Small intestine (tissue), 7 donors: Measurements from ENCODE around the gene TMEM260. TPM values are rescaled to one million over a fixed set of nuclear protein-coding genes. Genes with fewer than 3 reads are reported as not detected.
"Not testable (repeated sequence)": the region's sequence is repeated elsewhere in the genome, so short reads cannot be mapped to it uniquely, and the experiment has no call there.

Experiments used
- DNase-seq, 2 donors: peaks; one replicate each; pipeline versions ENCODE4 v3.0.0 to v3.0.0-alpha.2; 2013
- FAIRE-seq: peaks from 2 replicates; lab custom pipeline; 2012; peaks lifted over from hg19 to GRCh38; lab: Jason Lieb, UNC
- H3K27ac ChIP-seq, 3 donors: one replicate each; pipeline ENCODE4 v1.5.1; 2013; ENCODE audit warnings: low read length in 2 of 3, mild to moderate bottlenecking in 2 of 3, control low read depth in 1 of 3, inconsistent platforms in 1 of 3, low read depth in 1 of 3, moderate library complexity in 1 of 3
- H3K27me3 ChIP-seq, 3 donors: one replicate each; pipeline ENCODE4 v1.6.1; 2013; ENCODE audit warnings: low read length in 3 of 3, inconsistent platforms in 1 of 3; ENCODE audit not compliant: control insufficient read depth in 3 of 3, insufficient read depth in 3 of 3
- H3K36me3 ChIP-seq, 3 donors: one replicate each; pipeline ENCODE4 v1.6.1; 2013; ENCODE audit warnings: low read length in 3 of 3, inconsistent platforms in 1 of 3, low read depth in 1 of 3, mild to moderate bottlenecking in 1 of 3, moderate library complexity in 1 of 3; ENCODE audit not compliant: control insufficient read depth in 3 of 3, insufficient read depth in 2 of 3
- H3K4me1 ChIP-seq, 3 donors: one replicate each; pipeline ENCODE4 v1.6.1; 2013; ENCODE audit warnings: low read length in 2 of 3, inconsistent platforms in 1 of 3, low read depth in 1 of 3, mild to moderate bottlenecking in 1 of 3, moderate library complexity in 1 of 3; ENCODE audit not compliant: control insufficient read depth in 3 of 3, insufficient read depth in 2 of 3
- H3K4me3 ChIP-seq, 3 donors: one replicate each; pipeline ENCODE4 v1.5.1; 2013; ENCODE audit warnings: low read length in 3 of 3, control low read depth in 1 of 3, inconsistent platforms in 1 of 3, low read depth in 1 of 3, mild to moderate bottlenecking in 1 of 3, moderate library complexity in 1 of 3
- H3K9me3 ChIP-seq, 2 donors: one replicate each; pipeline ENCODE4 v1.6.1; 2013; ENCODE audit warnings: low read depth in 1 of 2, low read length in 1 of 2; ENCODE audit not compliant: control insufficient read depth in 2 of 2, insufficient read depth in 1 of 2
- WGBS, 3 donors: extraction: QIAGEN DNeasy Blood & Tissue Kit; methylation state at CpG; one replicate each; pipeline ENCODE4 v1.1.7; 2013; 5-methylcytosine and 5-hydroxymethylcytosine counted together
- polyA plus RNA-seq, 4 donors: library from polyadenylated mRNA; stranded (reverse) in 3 of 4; unstranded in 1 of 4; fragments of 200-250 nt in 3 of 4; fragments of 120-200 nt in 1 of 4; gene quantifications; one replicate each; pipeline versions ENCODE4 v1.2.1 to v1.2.3, GENCODE V29; 2013
- donor health status: healthy with polysubstance abuse.
- donor health status: control.
- donor health status: control.
- donor health status: Bipolar disorder and iron deficiency.
- donor health status: healthy.

TMEM260 gene
- polyA plus RNA-seq, 4 donors = 7.6 to 24.6 (median 9.0) TPM

DNA sequence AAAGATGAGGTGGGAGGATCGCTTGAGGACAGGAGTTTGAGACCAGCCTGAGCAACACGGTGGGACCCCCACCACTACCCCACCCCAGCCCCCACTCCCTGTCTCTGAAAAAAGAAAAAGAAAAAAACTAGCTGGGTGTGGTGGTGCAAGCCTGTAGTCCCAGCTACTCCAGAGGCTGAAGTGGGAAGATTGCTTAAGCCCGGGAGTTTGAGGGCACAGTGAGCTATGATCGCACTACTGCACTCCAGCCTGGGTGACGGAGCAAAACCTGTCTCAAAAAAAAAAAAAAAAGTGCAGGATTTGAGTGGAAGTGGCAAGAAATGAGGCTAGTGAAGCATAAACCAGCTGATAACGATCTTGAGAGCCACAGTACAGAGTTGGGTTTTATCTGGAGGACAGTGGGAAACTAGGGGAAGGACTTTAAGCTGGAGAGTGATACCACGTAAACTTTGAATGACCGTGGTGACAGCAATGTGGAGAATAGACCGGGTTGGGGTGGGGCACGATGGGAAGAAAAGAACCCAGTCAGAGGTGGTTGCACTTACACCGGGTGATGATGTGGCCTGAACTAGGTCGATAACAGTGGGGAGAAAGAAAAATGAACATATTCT is 85.3 kb downstream of the TMEM260 start:
- FAIRE-seq (no peak), DNase-seq (no peak)
- H3K4me1 ChIP-seq = peaks cover 0 to 2% (median 0%) of the 10 kb centered on the region in 3 donors
- H3K4me3 ChIP-seq = no peak overlapping the region
- 84 to 88% (median 84%) methylated on average over 11 to 12 of the region's 12 CpGs for WGBS, 3 donors
- no peaks in the 10 kb centered on the region for H3K36me3 ChIP-seq
- H3K27me3 ChIP-seq = no peaks in the 10 kb centered on the region
- peaks cover 0 to 7% of the 10 kb centered on the region in 2 donors for H3K9me3 ChIP-seq
- H3K27ac ChIP-seq = no peak overlapping the region

DNA sequence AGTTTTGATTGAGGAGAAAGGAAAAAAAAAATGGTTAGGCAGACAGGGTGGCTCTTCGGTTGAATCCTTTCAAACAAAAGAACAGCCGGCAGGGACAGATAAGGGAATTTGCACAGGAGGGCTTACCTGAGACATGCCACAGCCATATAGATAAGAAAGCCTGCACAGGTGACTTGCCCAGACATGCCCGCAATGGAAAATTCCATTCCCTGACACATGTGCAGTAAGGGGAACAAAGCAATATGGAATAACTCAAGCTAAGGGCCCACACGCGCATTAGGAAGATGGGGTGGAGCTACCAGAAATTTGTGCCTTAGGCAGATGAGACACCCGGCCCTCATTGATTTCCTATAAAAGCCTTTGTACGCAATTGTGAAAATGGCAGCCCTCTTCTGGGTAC is 86.7 kb downstream of the TMEM260 start:
- Histone ChIP-seq H3K9me3 (peaks cover 0 to 7% of the 10 kb centered on the region in 2 donors), H3K27me3 (no peaks in the 10 kb centered on the region), H3K4me1 (peaks cover 0 to 2% (median 0%) of the 10 kb centered on the region in 3 donors), H3K4me3 (no peak overlapping the region), H3K36me3 (no peaks in the 10 kb centered on the region), H3K27ac (no peak overlapping the region)
- DNase-seq (peak; percentile 33 to 41), FAIRE-seq (no peak)
- WGBS, 3 donors = 45 to 72% (median 70%) methylated on average over 7 of the region's 7 CpGs

DNA sequence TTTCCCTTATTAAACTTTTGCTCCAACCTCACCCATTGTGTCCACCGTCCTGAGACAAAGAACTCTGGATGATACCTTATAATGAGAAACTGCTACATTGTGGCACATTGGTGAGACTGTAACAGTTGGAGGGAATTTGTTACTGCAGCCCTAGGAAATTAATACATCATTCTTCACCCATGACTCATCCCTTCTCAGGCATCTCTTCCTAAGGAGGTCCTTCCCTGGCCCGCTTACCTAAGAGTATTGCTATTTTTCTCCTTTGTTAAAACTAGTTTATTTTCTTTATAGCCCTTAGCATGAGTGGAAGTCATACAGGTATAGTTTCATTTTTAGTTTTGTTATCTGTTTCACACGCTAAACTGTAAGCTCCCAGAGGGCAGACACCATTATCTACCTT is 87.1 kb downstream of the TMEM260 start:
- FAIRE-seq (no peak), DNase-seq (no peak)
- Histone ChIP-seq H3K27ac (no peak overlapping the region), H3K36me3 (no peaks in the 10 kb centered on the region), H3K4me1 (peaks cover 0 to 2% (median 0%) of the 10 kb centered on the region in 3 donors), H3K9me3 (peaks cover 0 to 7% of the 10 kb centered on the region in 2 donors), H3K27me3 (no peaks in the 10 kb centered on the region), H3K4me3 (no peak overlapping the region)
- WGBS, 3 donors = 64 to 87% (median 81%) methylated on average over 3 of the region's 3 CpGs

DNA sequence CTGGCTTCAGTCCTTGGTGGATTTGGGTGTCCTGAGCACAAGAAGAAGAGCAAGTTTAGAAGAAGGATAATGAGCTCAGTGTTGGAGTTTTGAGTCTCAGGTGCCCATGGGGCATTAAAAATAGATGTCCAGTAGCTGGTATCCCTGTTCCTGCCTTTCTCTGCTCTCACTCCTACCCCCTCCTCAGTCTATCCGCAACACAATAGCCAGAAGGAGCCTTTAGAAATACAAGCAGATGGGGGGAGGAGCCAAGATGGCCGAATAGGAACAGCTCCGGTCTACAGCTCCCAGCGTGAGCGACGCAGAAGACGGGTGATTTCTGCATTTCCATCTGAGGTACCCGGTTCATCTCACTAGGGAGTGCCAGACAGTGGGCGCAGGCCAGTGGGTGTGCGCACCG is 87.7 kb downstream of the TMEM260 start:
- FAIRE-seq, DNase-seq: not testable (repeated sequence)

DNA sequence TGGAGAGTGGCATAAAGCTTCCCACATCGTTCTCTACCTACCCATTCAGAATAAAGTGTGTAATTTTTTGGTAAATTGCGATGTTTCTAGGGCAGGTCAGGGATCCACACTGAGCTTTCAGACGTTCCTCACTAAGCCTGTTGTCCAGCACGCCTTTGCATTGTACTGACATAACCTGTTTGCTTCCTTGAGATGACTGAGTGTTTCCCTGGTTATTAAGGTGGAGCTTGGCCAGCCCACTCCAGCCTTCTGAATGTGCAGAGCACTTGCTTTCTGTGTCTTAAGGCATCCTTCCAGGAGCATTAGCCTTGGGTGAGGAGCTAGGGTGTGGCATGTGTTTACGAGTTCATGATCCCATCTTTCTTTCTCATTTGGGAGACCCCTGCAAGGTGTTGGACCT is 96.4 kb downstream of the TMEM260 start:
- Histone ChIP-seq H3K27ac (no peak overlapping the region), H3K27me3 (no peaks in the 10 kb centered on the region), H3K9me3 (no peaks in the 10 kb centered on the region), H3K4me3 (no peak overlapping the region), H3K4me1 (no peaks in the 10 kb centered on the region), H3K36me3 (no peaks in the 10 kb centered on the region)
- WGBS, 3 donors = 54 to 78% (median 56%) methylated on average over 5 of the region's 5 CpGs
- FAIRE-seq (no peak), DNase-seq (no peak)

More for the DNA sequence above, 87.7 kb downstream of the TMEM260 start:
- not testable (repeated sequence) for H3K27me3 ChIP-seq, H3K36me3 ChIP-seq, H3K4me1 ChIP-seq, H3K27ac ChIP-seq, H3K9me3 ChIP-seq, H3K4me3 ChIP-seq
- 67 to 98% (median 83%) methylated on average over 4 to 11 of the region's 11 CpGs for WGBS, 3 donors

DNA sequence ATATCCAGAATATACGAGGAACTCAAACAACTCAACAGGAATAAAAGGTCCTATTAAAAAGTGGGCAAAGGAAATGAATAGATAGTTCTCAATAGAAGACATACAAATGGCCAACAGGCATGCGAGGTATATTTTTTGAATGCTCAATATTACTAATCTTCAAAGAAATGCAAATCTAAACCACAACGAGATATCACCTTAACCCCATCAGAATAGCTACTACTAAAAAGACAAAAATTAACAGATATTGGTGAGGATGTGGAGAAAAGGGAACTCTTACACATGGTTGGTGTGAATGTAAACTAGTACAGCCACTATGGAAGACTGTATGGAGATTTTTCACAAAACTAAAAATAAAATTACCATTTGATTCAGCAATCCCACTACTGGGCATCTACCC is 99.2 kb downstream of the TMEM260 start:
- no peaks in the 10 kb centered on the region for H3K4me1 ChIP-seq
- no peak for FAIRE-seq
- WGBS, 3 donors = 71 to 87% (median 81%) methylated on average over 3 of the region's 3 CpGs

DNA sequence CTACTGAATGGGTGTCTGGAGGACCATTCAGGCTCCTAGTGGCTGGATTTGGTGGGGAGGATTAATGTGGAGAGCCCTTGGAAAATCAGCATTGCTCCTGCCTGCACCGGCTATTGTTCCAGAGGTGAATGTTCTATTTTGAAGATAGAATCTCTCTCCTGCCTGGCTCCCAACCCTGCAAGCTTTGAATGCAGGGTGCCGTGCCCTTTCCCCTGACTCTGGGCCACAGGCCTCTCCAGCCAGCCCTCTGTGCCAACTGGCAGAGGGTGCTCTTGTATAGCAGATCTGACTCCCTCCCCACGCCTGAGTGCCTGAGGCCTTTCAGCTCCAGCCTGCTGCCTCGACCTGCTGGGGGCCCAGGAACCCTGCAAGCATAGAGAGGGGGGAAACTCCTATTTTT is 106.8 kb downstream of the TMEM260 start:
- Histone ChIP-seq H3K4me1 (no peaks in the 10 kb centered on the region), H3K27ac (no peak overlapping the region), H3K4me3 (no peak overlapping the region), H3K27me3 (no peaks in the 10 kb centered on the region), H3K36me3 (no peaks in the 10 kb centered on the region), H3K9me3 (no peaks in the 10 kb centered on the region)
- WGBS, 3 donors = 43 to 67% (median 56%) methylated on average over 4 of the region's 4 CpGs
- FAIRE-seq (no peak), DNase-seq (peak in 1 of 2 donors; percentile 8)

More for the DNA sequence above, 99.2 kb downstream of the TMEM260 start:
- Histone ChIP-seq H3K27me3 (no peaks in the 10 kb centered on the region), H3K4me3 (no peak overlapping the region), H3K27ac (no peak overlapping the region), H3K9me3 (no peaks in the 10 kb centered on the region), H3K36me3 (no peaks in the 10 kb centered on the region)
- no peak for DNase-seq

DNA sequence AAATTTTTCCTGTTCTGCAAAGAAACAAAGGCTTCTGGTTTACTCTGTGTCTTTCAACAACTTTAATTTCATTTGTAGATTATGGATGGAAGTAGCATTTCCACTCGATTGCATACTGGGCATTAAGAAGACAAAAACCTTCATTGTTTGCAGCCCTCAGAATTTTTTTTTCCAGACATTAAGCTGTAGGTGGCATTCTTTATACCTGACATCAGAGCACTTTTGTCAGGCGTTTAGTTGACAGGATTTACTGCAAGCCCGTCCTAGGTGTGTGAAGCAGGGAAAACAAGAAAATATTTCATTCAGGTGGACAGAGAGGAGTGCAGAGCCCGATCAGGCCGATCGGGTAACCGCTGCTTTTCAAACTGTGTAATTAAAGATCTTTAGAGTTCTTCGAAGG is 107.5 kb downstream of the TMEM260 start:
- no peak for FAIRE-seq
- H3K4me1 ChIP-seq = no peaks in the 10 kb centered on the region
- no peak overlapping the region for H3K27ac ChIP-seq
- DNase-seq = no peak
- no peaks in the 10 kb centered on the region for H3K27me3 ChIP-seq
- H3K4me3 ChIP-seq = no peak overlapping the region
- no peaks in the 10 kb centered on the region for H3K36me3 ChIP-seq
- WGBS, 3 donors = 69 to 73% (median 70%) methylated on average over 8 of the region's 8 CpGs
- no peaks in the 10 kb centered on the region for H3K9me3 ChIP-seq

DNA sequence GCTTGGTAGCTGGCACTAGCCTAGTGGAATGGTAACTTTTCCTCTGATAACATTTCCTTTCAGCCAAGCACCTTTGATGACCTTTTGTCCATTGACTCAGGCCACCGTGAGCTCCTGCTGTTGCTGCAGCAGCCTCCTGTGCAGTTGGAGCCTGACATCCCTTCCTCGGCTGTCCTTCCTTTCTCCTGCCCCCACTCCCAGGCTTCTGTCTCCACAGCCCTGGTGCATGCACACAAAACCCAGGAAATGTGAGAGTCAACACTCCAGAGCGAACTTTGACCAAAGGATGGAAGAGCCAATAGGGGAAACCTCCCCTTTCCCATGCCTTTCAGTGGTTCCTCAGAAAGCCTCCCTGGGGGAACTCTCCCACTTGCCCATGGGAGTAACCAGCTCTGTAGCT is 115.0 kb downstream of the TMEM260 start:
- H3K27me3 ChIP-seq = no peaks in the 10 kb centered on the region
- H3K36me3 ChIP-seq = no peaks in the 10 kb centered on the region
- FAIRE-seq (no peak), DNase-seq (peak; percentile 3 to 9)
- no peaks in the 10 kb centered on the region for H3K4me1 ChIP-seq
- H3K27ac ChIP-seq = no peak overlapping the region
- no peaks in the 10 kb centered on the region for H3K9me3 ChIP-seq
- H3K4me3 ChIP-seq = no peak overlapping the region
- 65 to 71% (median 68%) methylated on average over 3 of the region's 3 CpGs for WGBS, 3 donors
